HG03558 (cell line): ENCODE measurements around the gene EIF4H.
"Not testable (repeated sequence)": the region's sequence is repeated elsewhere in the genome, so short reads cannot be mapped to it uniquely, and the experiment has no call there.

Source experiments
- ATAC-seq: cut with Tn5 transposase; IDR thresholded peaks from one replicate; pipeline ENCODE4 v1.9.1; 2021; ENCODE audit warnings: moderate number of reproducible peaks; ENCODE audit not compliant: unreplicated experiment; ENCODE audit errors: extremely low read depth

EIF4H gene

GRCh38 chr7:74173866-74174605 lies at the start of gene EIF4H:
TSS of gene EIF4H (plus strand) at chr7:74174356. CDS start at chr7:74174384, 28 bp downstream.
- peak; percentile 47 for ATAC-seq

GRCh38 chr7:74126220-74126880 lies 47.8 kb upstream of the EIF4H start:
- ATAC-seq = no peak

- ATAC-seq = no peak
These were observed 44.3 kb upstream of the EIF4H start for GRCh38 chr7:74129887-74130286.

GRCh38 chr7:74130518-74130917 lies 43.6 kb upstream of the EIF4H start:
- no peak for ATAC-seq

GRCh38 chr7:74134117-74134620 lies 40.0 kb upstream of the EIF4H start:
- no peak for ATAC-seq

GRCh38 chr7:74138334-74138867 lies 35.8 kb upstream of the EIF4H start:
- ATAC-seq = no peak

- ATAC-seq = no peak
These were observed 35.0 kb upstream of the EIF4H start for GRCh38 chr7:74138945-74139843.

GRCh38 chr7:74141705-74142104 lies 32.5 kb upstream of the EIF4H start:
- no peak for ATAC-seq

GRCh38 chr7:74143383-74143782 lies 30.8 kb upstream of the EIF4H start:
- ATAC-seq = no peak

GRCh38 chr7:74148491-74148890 lies 25.7 kb upstream of the EIF4H start:
- ATAC-seq = no peak

- no peak for ATAC-seq
These were observed 25.1 kb upstream of the EIF4H start for GRCh38 chr7:74149071-74149470.

GRCh38 chr7:74149603-74150002 lies 24.6 kb upstream of the EIF4H start:
- no peak for ATAC-seq

GRCh38 chr7:74153736-74154135 lies 20.4 kb upstream of the EIF4H start:
- no peak for ATAC-seq

GRCh38 chr7:74155810-74156395 lies 18.3 kb upstream of the EIF4H start:
- ATAC-seq = no peak

GRCh38 chr7:74157605-74158004 lies 16.6 kb upstream of the EIF4H start:
- no peak for ATAC-seq

GRCh38 chr7:74164985-74165456 lies 9.1 kb upstream of the EIF4H start:
- ATAC-seq = no peak

GRCh38 chr7:74165867-74166593 lies 8.1 kb upstream of the EIF4H start:
- ATAC-seq = no peak

GRCh38 chr7:74167324-74167723 lies 6.8 kb upstream of the EIF4H start:
- not testable (repeated sequence) for ATAC-seq

- ATAC-seq = no peak
These were observed 1.1 kb upstream of the EIF4H start for GRCh38 chr7:74173074-74173473.
